NCI-H187 (cell line): ENCODE data around the gene VRTN.
A peak's percentile ranks its signal among the peaks of the same experiment; 100 is the strongest.
"Not testable (repeated sequence)": the region's sequence is repeated elsewhere in the genome, so short reads cannot be mapped to it uniquely, and the experiment has no call there.

Source experiments
- DNase-seq, 2 experiments: peaks; one replicate each; lab custom pipeline; 2025; lab: John Stamatoyannopoulos, UW

VRTN gene

GRCh38 chr14:74348735-74349463 lies 628 bp downstream of the VRTN start:
- no peak for DNase-seq

- DNase-seq = no peak
Observed at GRCh38 chr14:74349757-74350156, 1.5 kb downstream of the VRTN start.

GRCh38 chr14:74350211-74350927 lies 2.1 kb downstream of the VRTN start:
- no peak for DNase-seq

GRCh38 chr14:74350928-74351323 lies 2.7 kb downstream of the VRTN start:
- no peak for DNase-seq

- no peak for DNase-seq
Observed at GRCh38 chr14:74356892-74357575, 8.8 kb downstream of the VRTN start.

- no peak for DNase-seq
Observed at GRCh38 chr14:74357585-74357984, 9.3 kb downstream of the VRTN start.

- DNase-seq = no peak
Observed at GRCh38 chr14:74358176-74358829, 10.0 kb downstream of the VRTN start.

GRCh38 chr14:74360163-74360562 lies 11.9 kb downstream of the VRTN start:
- DNase-seq = no peak

GRCh38 chr14:74362361-74362915 lies 14.2 kb downstream of the VRTN start:
- DNase-seq = peak; percentile 51 to 69

GRCh38 chr14:74364271-74364880 lies 16.1 kb downstream of the VRTN start:
- DNase-seq = no peak

GRCh38 chr14:74368026-74368425 lies 19.8 kb downstream of the VRTN start:
- no peak for DNase-seq

GRCh38 chr14:74368441-74368840 lies 20.2 kb downstream of the VRTN start:
- DNase-seq = no peak

GRCh38 chr14:74377976-74378690 lies 29.9 kb downstream of the VRTN start:
- DNase-seq = no peak

GRCh38 chr14:74380172-74380571 lies 31.9 kb downstream of the VRTN start:
- DNase-seq = no peak

- DNase-seq = no peak
Observed at GRCh38 chr14:74380845-74381244, 32.6 kb downstream of the VRTN start.

GRCh38 chr14:74381571-74381970 lies 33.3 kb downstream of the VRTN start:
- DNase-seq = not testable (repeated sequence)

- no peak for DNase-seq
Observed at GRCh38 chr14:74382231-74382630, 34.0 kb downstream of the VRTN start.

- DNase-seq = peak in 1 of 2 experiments; percentile 28
Observed at GRCh38 chr14:74389980-74390379, 41.7 kb downstream of the VRTN start.

GRCh38 chr14:74390505-74390904 lies 42.2 kb downstream of the VRTN start:
- DNase-seq = not testable (repeated sequence)

GRCh38 chr14:74391479-74391878 lies 43.2 kb downstream of the VRTN start:
- DNase-seq = no peak
